GM18517 (cell line): ENCODE data around the gene SMIM45.

Experiments
- ATAC-seq: cut with Tn5 transposase; IDR thresholded peaks from one replicate; pipeline ENCODE4 v1.9.1; 2021; ENCODE audit warnings: mild to moderate bottlenecking, moderate library complexity; ENCODE audit not compliant: unreplicated experiment

Gene SMIM45

GRCh38 chr22:41966607-41967240 lies 14.8 kb downstream of the SMIM45 start:
- ATAC-seq: no peak

DNA sequence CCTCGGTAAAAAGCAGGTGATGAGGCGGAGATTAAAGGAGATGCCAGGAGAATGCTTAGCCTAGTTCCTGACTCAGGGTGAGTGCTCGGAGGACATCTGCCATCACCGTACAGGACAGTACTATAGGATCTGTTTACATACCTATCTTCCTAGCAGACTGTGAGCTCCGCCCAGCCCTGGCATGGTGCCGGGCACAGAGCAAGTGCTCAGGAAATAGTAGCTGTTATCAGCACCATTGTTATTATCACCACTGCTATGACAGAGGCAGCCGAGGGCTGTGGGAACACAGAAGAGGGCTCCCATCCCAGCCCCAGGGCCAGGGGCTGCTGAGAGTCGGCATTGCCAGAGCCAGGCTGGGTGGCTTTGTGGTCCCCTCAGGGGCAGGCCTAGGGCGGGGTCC lies 16.7 kb downstream of the SMIM45 start:
- no peak for ATAC-seq

GRCh38 chr22:41969110-41969646 lies 17.2 kb downstream of the SMIM45 start, which contains the start of gene SEPTIN3:
Gene SEPTIN3, plus strand, starts transcription at chr22:41969443. Its CDS starts 2,050 bp downstream, at chr22:41971493.
- no peak for ATAC-seq

GRCh38 chr22:41970601-41971000 lies 18.7 kb downstream of the SMIM45 start:
- no peak for ATAC-seq

GRCh38 chr22:41971431-41971830 lies 19.5 kb downstream of the SMIM45 start:
- no peak for ATAC-seq

DNA sequence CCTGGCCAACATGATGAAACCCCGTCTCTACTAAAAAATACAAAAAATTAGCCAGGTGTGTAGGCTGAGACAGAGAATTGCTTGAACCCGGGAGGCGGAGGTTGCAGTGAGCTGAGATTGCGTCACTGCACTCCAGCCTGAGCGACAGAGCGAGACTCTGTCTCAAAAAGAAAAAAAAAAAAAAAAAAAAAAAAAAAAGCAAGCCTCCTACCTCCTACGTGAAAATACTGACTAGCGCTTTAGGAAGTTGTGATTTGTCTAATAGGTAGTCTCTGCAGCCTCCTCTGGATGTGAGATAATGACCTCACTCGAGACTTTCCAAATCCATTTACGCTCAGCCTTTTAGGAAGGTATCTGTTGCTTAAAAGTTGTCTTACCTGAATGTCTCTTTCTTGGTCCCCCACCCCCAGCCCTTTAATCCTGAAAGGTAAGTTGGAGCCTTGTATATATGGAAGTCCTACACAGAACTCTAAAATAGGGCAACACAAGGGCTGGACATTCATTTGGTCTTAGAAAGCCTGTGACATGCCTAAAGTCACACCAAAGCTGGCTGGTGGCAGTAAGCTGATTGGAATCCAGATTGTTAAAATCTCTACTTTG lies 22.8 kb downstream of the SMIM45 start:
- no peak for ATAC-seq

- no peak for ATAC-seq
These were observed 23.5 kb downstream of the SMIM45 start for GRCh38 chr22:41975299-41976069.

DNA sequence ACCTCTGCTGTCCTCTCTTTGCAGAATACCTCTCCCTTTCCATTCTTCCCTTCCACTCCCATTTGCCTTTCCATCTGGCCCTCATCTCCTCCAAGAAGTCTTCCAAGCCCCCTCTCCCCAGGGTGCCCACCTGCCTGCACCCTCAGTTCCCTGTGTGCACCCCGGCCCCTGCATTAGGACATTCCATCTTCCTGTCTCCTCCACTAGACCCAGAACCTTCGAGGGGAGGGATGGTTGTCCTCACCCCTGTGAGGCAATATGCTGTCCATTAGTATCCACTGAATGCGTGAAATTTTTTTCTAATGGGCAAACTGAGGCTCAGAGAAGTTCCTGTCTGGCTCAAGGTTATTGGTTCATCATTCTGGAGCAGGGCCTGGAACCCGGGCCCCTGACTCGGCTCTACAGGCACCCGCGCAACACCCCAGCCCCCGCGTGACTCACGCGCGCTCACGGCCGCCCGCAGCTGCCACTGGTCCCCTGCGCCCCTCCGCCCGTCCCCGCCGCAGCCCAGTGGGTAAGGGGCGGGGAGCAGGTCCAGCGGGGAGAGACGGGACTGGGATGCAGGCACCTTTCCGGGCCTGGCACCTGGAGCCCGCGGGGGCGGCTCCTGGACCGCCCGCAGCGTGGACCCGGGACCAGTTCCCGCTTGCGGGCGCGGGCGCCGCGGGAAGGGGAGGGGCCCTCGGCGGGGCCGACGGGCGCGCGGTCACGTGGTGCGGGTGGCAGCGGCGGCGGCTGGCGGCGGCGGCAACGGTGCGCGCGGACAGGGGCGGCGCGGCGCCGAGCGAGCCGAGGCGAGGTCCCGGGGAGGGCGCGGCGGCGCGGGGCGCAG lies 24.3 kb downstream of the SMIM45 start:
- no peak for ATAC-seq

GRCh38 chr22:41976961-41977566 lies 25.1 kb downstream of the SMIM45 start:
- no peak for ATAC-seq

- ATAC-seq: no peak
These were observed 26.8 kb downstream of the SMIM45 start for GRCh38 chr22:41978732-41979131.

DNA sequence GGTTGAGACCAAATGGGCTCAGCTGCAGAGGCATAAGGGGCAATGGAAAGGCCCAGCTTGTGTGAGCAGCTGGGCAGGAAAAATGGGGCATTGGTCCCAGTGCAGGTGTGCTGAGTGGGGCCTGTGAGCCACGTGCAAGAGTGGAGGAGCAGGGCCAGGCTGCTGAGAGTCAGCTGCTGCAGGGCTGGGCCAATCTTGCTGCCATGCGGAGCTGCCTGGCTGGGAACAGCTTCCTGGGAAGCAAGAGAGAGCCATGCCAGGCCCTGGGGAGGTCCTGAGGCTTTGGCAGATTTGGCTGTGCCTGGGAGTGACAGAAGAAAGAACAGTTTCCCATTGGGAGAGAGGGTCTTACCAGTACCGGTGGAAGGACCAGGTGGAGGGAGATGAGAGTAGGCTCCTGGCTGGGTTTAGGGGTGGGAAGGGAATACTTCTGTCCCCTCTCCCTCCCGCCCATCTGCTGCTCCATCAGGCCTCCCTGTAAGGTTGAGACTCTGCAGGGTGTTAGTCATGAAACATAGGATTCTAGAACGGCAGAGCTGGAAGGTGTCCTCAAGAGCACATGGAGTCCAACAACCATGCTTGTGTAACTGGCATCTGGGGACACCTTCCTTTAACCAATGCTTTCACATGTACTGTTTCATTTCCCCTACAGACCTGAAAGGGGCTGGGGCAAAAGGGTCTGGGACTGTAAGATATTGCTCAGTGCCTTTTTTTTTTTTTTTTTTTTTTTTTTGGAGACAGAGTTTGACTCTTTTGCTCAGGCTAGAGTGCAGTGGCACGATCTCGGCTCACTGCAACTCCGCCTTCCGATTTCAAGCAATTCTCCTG lies 27.7 kb downstream of the SMIM45 start:
- no peak for ATAC-seq

GRCh38 chr22:41982865-41983264 lies 30.9 kb downstream of the SMIM45 start:
- ATAC-seq: no peak

- no peak for ATAC-seq
These were observed 31.8 kb downstream of the SMIM45 start for GRCh38 chr22:41983513-41984405.

DNA sequence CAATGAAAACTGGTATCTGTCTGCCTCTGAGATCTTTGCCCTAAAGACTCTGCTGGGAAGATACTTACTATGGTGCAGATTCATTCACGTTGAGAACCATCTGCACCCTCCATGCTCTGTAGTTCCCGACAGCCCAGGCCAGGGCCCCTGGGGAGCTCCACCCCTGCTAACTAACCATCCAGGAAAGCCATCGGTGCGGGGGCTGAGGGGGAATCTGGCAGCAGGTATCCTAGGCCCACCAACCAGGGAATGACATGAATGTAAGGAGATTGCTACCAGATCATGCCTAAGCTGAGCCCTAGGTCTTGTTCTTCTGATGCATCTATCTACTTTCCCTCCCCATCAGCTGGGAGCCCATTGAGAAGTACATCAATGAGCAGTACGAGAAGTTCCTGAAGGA lies 35.3 kb downstream of the SMIM45 start:
- ATAC-seq: no peak

DNA sequence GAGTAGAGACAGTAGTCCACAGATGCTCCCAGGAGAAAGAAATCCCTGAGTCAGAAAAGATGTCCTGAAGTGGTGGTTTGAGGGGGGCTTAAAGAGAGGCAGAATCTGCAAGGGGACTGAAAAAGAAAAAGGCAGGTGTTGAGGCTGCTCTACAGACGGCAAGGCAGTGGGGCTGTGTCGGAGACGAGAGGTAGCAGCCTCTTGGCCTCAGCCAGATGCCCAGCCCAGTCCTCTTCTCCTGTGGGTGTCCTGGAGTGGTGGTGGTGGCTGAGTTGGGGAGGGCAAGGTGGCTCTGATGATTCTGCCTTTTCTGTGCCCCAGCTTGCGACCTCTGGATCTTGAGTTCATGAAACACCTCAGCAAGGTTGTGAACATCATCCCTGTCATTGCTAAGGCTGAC lies 37.3 kb downstream of the SMIM45 start:
- no peak for ATAC-seq

GRCh38 chr22:41991111-41991510 lies 39.2 kb downstream of the SMIM45 start:
- ATAC-seq: no peak

DNA sequence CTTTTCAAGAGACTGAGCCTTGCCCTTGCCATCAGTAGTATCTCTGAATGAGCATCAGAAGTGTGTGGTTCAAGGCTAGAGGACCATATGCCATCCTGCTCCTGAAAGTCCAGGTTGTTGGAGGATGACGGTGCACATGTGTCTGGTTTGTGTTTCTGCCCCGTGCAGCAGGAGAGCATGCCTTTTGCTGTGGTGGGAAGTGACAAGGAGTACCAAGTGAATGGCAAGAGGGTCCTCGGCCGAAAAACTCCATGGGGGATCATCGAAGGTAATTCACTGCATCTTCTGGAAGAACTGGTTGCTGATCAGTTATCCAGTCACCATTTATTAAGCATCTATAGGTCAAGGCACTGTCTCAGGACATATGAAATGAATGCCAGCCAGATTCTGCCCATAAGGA lies 40.5 kb downstream of the SMIM45 start:
- ATAC-seq: no peak

DNA sequence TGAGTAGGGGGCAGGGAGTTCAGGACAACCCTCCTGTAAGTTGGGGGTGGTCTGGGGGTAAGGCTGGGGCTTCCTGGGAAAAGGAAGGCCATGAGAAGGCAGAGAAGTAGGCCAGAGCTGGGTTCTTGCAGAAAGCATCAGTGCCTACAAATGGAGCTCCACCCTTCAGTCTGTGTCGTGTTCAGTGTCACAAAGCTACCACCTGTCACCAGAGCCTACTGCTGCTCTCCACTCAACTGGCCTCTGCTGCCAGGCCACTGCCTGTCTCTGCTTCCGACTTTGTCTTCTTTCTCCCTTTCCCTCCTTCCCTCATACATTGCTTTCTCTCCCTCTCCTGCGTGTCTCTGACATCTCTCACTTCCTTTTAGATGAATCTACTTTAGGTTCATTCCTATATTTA lies 43.3 kb downstream of the SMIM45 start:
- no peak for ATAC-seq

- ATAC-seq: no peak
These were observed 44.9 kb downstream of the SMIM45 start for GRCh38 chr22:41996826-41997225.
